Superior temporal gyrus (tissue), 1 donor: ENCODE data around the gene SLC18A2.
"Not testable (repeated sequence)": the region's sequence is repeated elsewhere in the genome, so short reads cannot be mapped to it uniquely, and the experiment has no call there.

ENCODE experiments used
- DNase-seq: peaks from one replicate; pipeline ENCODE4 v3.0.0-alpha.2; 2016; ENCODE audit errors: extremely low spot score

Gene SLC18A2

GRCh38 chr10:117262291-117262902, 21.5 kb downstream of the SLC18A2 start:
- no peak for DNase-seq

- DNase-seq: no peak
These were observed 22.0 kb downstream of the SLC18A2 start for GRCh38 chr10:117262903-117263293.

- DNase-seq: no peak
These were observed 23.9 kb downstream of the SLC18A2 start for GRCh38 chr10:117264782-117265181.

GRCh38 chr10:117266400-117266799, 25.5 kb downstream of the SLC18A2 start:
- DNase-seq: no peak

GRCh38 chr10:117266812-117267211, 25.9 kb downstream of the SLC18A2 start:
- DNase-seq: no peak

GRCh38 chr10:117268258-117268657, 27.3 kb downstream of the SLC18A2 start:
- no peak for DNase-seq

GRCh38 chr10:117268907-117269306, 28.0 kb downstream of the SLC18A2 start:
- no peak for DNase-seq

- DNase-seq: no peak
These were observed 30.5 kb downstream of the SLC18A2 start for GRCh38 chr10:117271427-117271826.

GRCh38 chr10:117272195-117273076, 31.5 kb downstream of the SLC18A2 start:
- DNase-seq: no peak

GRCh38 chr10:117273980-117274379, 33.1 kb downstream of the SLC18A2 start:
- DNase-seq: no peak

GRCh38 chr10:117274509-117274908, 33.6 kb downstream of the SLC18A2 start:
- DNase-seq: no peak

- no peak for DNase-seq
These were observed 34.2 kb downstream of the SLC18A2 start for GRCh38 chr10:117275121-117275520.

- no peak for DNase-seq
These were observed 36.8 kb downstream of the SLC18A2 start for GRCh38 chr10:117277675-117278074.

- no peak for DNase-seq
These were observed 44.0 kb downstream of the SLC18A2 start for GRCh38 chr10:117284716-117285494.

- DNase-seq: not testable (repeated sequence)
These were observed 50.0 kb downstream of the SLC18A2 start for GRCh38 chr10:117290872-117291271.

- DNase-seq: no peak
These were observed 53.2 kb downstream of the SLC18A2 start for GRCh38 chr10:117294039-117294645.

- DNase-seq: no peak
These were observed 53.8 kb downstream of the SLC18A2 start for GRCh38 chr10:117294735-117295134.

GRCh38 chr10:117298219-117298618, 57.3 kb downstream of the SLC18A2 start:
- DNase-seq: no peak

GRCh38 chr10:117299435-117299834, 58.5 kb downstream of the SLC18A2 start:
- DNase-seq: no peak

- no peak for DNase-seq
These were observed 59.8 kb downstream of the SLC18A2 start for GRCh38 chr10:117300671-117301070.

- not testable (repeated sequence) for DNase-seq
These were observed 62.5 kb downstream of the SLC18A2 start for GRCh38 chr10:117303451-117303850.

GRCh38 chr10:117306674-117307073, 65.8 kb downstream of the SLC18A2 start:
- no peak for DNase-seq
